GM19438 (cell line): ENCODE measurements around the gene ITGB3.
A peak's percentile ranks its signal among the peaks of the same experiment; 100 is the strongest.
"Not testable (repeated sequence)": the region's sequence is repeated elsewhere in the genome, so short reads cannot be mapped to it uniquely, and the experiment has no call there.

ENCODE experiments used
- ATAC-seq: cut with Tn5 transposase; IDR thresholded peaks from one replicate; pipeline ENCODE4 v1.9.1; 2021; ENCODE audit warnings: low read depth; ENCODE audit not compliant: unreplicated experiment

The ITGB3 gene

DNA sequence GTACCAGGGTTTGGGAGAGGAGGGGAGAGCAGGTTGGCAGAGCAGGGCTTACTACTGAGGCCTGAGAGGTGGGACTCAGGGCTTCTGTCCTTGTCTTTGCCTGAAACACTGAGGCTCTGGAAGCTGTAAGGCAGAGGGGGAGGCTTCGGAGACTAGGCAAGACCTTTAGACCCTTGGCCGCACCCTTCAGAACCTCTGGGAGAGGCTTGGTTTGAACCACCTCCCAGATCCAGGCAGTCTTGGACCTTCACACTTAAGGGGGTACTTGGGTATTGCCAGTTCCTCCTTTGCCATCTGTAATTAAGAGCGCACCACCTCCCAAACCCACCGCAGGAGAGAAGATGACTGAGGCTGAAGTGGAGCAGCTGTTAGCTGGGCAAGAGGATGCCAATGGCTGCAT, 31.6 kb upstream of the ITGB3 start:
- no peak for ATAC-seq

DNA sequence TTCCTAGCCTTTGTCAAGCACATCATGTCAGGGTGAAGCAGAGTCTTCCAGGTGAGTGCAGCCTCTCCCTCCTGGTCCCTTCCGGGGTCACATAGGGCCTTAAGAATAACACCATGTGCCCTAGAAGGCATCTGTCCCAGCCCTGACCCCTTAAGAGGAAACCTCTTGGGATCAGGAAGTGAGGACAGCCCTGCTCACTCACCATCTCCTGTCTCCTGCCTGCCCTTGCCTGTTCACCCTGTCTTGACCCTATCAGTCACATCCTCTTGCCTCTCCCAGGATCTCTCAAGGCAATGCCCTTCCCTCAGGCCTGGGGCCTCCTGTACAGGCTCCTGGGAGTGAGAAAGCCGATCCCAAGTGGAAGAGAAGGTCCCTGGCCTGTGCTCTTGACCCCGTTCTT, 30.6 kb upstream of the ITGB3 start:
- ATAC-seq = no peak

DNA sequence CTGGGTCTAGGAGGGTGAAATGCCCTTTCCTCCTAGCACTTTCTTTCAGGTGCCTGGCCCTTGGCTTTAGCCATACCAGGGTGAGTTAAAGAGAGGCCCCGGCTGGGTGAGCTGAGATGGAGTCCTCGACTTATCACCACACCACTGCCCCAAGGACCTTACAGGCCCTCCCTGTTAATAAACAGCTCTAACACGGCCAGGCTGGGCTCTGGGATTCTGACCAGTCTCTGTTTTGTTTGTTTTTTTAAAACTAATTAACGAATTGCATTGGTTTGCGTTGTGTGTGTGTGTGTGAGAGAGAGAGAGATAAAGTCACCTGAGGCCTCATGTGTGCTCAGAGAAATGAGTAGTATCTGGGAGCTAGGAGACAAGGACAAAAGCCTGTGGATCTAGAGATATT, 30.2 kb upstream of the ITGB3 start:
- ATAC-seq = no peak

DNA sequence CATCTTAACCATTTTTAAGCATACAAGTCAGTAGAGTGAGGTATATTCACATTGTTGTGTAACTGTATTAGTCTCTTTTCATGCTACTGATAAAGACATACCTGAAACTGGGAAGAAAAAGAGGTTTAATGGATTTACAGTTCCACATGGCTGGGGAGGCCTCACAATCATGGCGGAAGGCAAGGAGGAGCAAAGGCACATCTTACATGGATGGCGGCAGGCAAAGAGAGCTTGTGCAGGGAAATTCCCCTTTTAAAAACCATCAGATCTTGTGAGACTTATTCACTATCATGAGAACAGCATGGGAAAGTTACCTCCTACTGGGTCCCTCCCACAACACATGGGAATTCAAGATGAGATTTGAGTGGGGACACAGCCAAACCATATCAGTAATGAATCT, 29.6 kb upstream of the ITGB3 start:
- not testable (repeated sequence) for ATAC-seq

DNA sequence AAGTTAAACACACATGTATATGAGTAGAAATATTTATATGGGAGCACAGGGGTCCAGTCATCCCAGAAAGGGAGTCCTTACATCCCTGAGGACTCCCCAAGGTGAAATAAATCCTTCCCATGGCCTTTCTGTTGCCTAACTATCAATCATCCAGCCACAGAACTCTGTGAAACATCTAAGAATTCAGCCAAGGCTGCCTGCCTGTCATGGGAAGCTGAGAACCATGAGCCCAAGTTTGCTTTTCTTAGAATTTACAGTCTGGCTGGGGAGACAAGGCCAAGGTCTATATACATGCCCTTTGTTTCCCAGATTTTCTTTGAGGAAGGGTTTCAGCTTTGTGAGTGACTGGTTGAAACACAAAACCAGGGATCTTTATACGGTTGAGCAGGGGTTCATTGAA, 28.7 kb upstream of the ITGB3 start:
- no peak for ATAC-seq

DNA sequence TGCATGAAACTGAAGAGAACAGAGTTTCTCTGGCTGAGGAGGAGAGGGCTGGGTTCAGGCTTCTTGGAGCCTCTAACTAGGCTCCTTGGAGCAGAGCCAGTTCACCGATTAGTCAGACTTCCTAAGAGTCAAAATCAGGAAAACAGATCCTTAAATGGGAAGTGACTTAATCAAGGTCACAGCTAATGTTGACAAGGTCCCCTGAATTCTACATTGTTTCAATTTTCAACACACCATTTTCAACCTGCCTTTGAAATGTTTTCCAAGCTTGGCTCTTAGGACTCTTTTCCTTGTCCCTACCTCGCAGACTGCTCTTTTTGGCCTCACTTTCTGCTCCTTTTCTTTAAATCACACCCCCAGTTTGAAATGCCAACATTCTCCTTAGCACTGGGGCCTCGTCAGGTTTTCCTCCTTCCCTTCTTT, 28.2 kb upstream of the ITGB3 start:
- no peak for ATAC-seq

DNA sequence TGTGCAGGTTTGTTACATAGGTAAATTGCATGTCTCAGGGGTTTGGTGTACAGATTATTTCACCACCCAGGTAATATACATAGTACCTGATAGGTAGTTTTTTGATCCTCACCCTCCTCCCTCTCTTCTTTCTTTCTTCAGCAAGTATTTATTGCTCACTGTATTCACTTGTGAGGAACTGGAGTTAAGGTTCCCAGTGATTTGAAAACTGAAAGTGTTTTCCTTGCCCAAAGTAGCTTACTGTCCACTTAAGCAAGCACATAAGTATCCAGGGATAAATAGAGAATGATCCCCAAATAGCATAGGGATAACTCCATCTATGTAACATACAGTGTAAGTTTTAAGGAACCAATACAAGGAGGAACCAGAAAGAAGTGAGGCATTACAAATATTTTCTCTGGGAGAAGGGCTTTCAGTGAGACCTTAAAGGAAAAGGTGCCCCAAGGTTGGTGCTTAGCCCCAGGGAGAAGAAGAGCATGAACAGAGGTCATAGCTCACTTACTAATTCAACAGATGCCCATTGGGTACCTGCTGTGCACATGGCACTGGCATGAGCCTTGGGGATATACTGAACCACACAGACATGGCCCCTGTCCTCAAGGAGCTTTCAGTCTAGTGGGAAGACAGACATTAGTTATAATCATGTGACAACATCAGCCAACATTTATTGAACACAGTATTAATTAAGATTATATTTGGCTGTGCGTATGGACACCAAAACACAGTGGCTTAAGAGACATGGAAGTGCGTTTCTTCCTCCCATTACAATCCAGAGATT, 27.5 kb upstream of the ITGB3 start:
- no peak for ATAC-seq

DNA sequence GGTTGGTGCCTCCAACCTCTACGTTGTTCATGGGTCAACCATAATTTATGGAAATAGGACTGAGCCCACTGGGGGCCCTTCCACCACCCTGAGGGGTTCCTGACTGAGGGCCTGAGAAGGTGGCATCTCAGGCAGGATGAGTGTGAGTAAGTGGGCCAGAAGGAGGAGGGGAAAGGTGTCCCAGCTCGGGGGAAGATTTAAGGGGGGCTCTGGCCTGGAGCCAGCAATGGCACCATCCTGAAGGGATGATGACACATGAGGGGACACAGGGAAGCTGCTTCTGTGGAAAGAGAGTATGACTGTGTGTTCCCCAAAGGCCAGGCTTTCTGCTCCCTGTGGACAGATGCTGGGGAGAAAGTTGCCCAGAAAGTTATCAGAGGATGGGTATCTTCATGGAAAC, 25.8 kb upstream of the ITGB3 start:
- no peak for ATAC-seq

DNA sequence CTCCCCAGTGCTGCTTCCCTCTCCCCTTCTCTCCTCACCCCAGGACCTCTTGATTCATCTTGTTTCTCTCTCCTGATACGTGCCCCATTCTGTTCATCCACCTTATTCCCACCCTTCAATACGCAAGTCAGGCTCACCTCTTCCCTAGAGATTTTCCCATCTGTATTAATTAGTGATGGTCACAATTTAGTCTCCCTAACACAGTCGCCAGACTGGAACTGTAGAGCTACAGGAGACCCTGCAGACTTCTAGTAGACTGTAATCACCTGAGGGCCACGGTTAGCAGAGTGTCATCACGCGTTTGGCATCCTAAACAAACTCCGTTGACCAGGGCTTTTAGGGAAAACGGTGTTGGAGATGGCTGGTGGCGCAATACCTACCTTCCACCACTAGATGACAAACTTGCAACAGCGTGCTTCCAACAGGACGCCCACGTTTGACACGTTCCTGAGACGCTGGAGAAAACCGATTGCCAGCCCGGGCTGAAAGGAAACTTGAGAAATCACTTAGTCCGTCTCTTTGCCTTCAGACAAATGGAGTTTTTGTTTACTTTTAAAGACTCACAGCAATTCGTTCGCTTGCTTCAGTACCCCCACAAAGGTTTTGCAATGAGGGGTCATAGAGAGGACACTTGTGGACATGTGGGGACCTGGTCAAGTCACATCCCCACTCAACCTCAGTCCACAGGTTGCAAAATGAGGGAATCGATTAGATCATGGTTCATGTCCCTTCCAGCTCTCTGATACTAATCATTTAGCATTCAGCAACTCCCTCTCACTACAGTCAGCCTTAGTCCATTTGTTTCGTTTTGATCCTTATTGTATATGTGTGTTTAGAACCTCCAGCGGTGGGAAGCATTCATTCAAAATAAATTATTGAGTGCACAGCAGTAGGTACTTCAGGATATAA, 23.8 kb upstream of the ITGB3 start:
- peak; percentile 65 for ATAC-seq

DNA sequence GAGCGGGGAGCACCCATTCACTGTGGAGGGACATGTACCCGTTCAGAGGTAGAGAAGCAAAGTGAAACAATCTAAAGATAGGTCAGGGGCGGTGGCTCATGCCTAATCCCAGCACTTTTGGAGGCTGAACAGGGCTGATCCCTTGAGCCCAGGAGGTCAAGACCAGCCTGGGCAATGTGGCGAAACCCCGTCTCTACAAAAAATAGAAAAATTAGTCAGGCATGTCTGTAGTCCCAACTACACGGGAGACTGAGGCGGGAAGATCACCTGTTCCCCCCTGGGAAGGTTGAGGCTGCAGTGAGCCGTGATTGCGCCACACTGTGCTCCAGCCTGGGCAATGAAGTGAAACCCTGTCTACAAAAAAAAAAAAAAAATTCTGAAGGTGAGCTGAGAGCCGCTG, 22.8 kb upstream of the ITGB3 start:
- no peak for ATAC-seq

DNA sequence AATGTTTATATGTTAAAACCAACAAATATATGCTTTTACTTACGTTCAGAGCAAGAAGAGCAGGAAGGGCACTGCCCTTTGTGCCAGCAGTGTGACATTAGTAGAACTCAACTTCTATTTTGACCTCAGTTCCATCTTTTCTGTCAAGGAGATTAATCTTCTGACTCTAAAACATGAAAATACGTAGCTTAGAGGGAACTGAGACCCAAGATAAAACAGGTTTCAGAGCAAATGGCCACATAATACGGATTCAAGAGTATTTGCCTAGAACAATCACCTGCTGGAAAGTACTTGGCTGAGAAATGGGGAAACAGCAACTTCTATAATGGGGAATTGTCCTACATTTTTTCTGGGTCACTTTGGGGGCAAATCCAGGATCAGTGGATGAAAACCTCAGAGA, 22.3 kb upstream of the ITGB3 start:
- ATAC-seq = no peak

DNA sequence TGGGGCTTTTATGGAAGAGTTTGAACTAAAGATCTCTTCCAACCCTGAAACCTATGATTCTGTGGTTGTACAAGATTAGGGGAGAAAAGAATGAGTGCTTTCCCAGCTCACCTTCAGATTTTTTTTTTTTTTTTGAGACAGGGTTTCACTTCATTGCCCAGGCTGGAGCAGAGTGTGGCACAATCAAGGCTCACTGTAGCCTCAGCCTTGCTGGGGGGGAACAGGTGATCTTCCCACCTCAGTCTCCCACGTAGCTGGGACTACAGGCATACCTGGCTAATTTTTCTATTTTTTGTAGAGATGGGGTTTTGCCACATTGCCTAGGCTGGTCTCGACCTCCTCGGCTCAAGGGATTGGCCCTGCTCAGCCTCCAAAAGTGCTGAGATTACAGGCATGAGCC, 21.8 kb upstream of the ITGB3 start:
- no peak for ATAC-seq

DNA sequence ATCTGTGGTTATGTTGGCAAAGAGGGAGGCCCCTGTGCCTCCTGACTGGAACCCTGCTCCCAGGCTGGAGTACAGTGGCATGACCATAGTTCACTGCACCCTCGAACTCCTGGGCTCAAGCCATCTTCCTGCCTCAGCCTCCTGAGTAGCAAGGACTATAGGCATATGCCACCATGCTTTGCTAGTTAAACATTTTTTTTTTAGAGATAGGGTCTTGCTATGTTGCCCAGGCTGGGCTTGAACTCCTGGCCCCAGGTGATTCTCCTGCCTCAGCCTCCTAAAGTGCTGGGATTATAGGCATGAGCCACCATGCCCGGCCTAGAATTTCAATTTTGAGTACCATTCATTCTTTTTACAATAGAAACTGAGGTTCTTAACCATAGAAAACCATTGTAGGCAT, 21.2 kb upstream of the ITGB3 start:
- no peak for ATAC-seq

DNA sequence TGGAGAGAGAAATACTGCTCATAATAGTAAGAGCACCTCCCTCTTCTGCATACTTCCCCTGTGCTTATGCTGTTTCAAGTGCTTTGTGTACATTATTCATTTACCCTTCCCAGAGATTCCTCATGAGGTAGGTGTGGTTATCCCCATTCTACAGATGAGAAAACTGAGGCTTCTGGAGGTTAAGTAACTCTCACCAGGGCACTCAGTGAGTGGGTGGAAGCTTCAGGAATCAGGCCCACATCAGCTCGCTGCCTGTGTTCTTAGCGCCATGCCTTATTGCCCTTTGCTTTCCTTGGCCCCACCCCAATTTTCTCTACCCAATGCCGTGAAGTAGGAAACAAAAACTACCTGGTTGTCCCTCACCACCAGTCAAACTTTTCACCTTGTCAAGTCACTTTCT, 18.1 kb upstream of the ITGB3 start:
- ATAC-seq = no peak

DNA sequence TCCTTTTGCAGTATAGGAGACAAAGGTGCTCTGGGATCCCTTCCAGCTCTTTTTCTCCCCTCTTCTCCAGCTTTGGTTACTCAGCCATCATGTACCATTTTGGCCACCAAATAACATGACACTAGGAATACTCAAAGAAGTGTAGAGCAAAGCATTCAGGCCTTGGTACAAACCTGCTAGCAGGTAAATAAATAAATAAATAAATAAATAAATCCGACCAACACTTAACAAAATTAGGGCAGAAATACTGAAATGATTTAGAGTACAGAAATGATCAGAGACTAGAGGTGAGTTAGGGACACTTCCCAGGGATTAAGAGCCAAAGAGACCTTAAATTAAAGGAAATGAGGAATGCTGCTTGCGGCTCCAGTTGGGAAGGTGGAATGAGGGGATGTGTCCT, 17.7 kb upstream of the ITGB3 start:
- ATAC-seq = no peak

DNA sequence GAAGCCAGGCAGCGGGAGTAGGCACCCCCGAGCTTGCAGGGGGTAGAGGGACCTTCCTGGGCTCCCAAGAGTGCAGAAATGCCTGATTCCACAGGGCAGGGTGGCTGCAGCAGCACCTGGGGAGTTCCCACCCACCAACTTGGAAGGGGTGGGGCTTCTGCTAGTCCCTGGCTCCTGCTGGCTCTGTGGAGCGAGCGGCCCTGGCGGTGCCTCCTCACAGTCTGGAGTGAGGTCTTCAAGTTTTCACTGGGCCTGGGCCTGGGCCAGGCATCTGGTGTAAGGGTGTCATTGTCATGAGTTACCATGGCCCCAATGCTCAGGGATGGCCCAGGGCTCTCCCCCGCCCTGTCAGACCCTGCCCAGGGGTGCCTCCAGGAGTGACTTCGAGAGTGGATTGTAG, 15.8 kb upstream of the ITGB3 start:
- ATAC-seq = no peak

DNA sequence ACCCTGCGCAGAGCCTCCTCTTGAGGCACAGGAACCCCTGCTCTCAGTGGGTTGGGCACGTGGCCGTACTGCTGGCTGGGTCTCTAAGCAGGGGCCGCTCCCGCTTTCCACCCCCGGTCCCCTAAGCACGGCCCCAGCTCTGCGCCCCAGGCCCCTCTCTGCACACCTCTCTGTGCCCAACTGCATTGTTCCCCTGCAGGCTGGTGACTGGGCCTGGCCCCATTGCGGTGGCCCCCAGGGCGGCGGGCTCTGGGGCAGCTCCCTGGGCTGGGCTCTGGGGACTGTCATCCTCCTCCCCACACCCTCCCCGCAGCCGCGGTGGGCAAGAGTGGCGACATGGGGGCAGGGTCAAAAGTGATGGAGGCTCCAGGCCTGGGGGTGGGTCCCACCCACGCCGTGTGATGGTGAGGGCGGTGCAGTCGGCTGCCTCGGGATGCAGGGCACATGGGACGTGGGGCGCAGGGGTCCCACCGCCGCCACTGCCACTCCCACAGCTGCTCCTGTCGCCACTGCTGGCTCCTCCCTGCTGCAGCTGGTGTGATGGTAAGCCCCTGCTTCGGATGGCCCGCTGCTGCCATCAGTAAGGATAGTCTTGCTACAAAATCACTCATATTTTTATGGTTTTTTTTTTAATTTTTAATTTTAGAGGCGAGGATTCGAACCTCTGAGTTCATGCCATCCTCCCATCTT, 15.2 kb upstream of the ITGB3 start:
- ATAC-seq = no peak

DNA sequence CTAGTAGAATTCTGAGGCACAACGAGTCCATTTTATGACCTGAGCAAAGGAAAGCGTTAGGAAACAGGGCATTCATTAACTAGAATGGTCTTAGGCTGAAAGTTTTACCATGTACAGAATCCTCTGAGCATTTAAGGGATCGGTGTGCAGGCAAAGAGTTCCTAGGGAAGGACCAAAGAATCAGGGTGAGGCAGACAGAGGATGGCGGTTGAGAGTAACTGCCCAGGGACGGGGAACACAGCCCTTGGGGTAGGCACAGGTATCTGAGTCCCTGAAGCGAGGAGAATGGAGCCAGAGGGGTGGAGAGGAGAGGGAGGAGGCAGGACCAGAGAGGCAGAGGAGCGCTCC, 14.0 kb upstream of the ITGB3 start:
- no peak for ATAC-seq

DNA sequence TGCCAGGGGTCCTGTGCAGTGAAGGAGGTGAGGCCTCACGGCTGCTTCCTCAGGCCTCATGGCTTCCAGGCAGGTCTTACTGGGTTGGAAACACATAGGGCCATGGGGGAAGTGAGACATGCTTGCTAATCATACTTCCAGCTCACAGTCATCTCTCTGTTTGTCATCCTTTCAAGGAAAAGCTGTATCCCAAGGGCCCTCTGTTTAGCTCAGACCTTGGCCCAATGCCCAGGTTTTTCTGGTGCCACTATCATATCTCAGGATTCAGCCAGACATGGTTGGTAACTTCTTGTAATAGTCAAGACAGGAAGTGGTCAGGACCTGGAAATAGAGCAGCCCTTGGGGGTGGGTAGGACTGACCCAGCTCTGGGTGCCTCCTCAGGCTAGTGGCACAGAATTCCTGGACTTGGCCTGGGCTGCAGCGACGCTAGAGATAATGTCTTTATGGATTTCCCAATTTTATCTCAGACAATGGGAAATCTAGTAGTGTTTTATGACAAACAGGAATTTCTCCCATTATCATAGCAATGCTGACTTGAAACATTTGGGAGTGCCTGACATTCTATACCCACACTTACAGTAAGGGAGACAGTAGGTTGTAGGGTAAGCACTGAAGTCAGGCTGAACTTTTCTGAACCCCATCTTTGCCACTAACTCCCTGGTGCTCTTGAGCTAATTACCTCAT, 13.5 kb upstream of the ITGB3 start:
- ATAC-seq = no peak

DNA sequence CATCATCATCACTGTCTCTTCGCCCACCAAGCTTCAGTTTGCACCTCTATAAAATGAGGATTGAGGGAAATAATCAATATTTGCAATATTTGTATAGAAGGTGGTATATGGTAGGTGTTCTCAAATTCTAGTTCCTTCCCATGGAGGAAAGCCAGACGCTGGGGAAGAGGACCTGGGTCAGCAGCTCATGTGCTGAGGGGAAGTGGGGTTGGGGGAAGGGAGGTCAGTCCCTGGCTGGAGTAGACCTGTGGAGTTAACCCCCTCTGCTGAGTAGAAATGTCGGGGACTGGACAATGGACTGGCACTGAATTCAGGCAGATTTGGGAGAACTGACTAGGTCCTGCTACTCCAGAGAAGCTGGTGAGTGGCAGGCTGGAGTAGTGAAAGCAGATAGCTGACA, 12.8 kb upstream of the ITGB3 start:
- no peak for ATAC-seq

DNA sequence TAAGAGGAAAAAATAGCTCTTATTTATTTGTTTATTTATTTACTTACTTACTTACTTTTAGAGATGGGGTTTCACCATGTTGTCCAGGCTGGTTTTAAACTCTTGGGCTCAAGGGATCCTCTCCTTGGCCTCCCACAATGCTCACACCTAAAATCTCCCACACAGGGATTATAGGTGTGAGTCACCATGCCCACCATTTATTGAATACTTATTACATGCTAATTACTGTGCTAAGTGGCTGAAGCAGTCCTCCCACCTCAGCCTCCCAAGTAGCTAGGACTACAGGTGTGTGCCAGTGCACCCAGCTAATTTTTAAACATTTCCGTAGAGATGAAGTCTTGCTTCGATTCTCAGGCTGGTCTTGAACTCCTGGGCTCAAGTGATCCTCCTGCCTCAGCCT, 11.0 kb upstream of the ITGB3 start:
- no peak for ATAC-seq
